AG09319 (cell line): ENCODE data around the gene MAP2K5.

ENCODE experiments used
- DNase-seq: peaks from one replicate; pipeline ENCODE4 v3.0.0-alpha.2; 2010; ENCODE audit warnings: low read depth; ENCODE audit errors: extremely low read depth
- TF ChIP-seq, protein P1 (sequence below): IDR thresholded peaks from 2 replicates; pipeline ENCODE4 v1.5.1; 2011; ENCODE audit warnings: low read depth, mild to moderate bottlenecking, inconsistent platforms, low read length, moderate library complexity

Gene MAP2K5

DNA sequence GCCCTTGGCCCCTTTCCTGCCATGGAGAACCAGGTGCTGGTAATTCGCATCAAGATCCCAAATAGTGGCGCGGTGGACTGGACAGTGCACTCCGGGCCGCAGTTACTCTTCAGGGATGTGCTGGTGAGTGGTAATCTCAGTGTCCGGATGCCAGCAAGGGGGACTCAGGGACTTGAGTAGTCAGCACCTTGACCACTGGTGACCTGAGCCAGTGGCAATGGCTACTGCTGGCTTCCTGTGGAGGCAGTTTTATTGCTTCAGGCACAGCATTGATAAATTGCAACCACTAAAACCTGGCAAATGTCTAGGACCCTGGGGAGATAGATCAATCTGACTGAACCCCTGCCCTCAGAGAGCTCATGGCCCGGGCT is 830 bp downstream of the MAP2K5 start:
- TF ChIP-seq, protein P1, sequence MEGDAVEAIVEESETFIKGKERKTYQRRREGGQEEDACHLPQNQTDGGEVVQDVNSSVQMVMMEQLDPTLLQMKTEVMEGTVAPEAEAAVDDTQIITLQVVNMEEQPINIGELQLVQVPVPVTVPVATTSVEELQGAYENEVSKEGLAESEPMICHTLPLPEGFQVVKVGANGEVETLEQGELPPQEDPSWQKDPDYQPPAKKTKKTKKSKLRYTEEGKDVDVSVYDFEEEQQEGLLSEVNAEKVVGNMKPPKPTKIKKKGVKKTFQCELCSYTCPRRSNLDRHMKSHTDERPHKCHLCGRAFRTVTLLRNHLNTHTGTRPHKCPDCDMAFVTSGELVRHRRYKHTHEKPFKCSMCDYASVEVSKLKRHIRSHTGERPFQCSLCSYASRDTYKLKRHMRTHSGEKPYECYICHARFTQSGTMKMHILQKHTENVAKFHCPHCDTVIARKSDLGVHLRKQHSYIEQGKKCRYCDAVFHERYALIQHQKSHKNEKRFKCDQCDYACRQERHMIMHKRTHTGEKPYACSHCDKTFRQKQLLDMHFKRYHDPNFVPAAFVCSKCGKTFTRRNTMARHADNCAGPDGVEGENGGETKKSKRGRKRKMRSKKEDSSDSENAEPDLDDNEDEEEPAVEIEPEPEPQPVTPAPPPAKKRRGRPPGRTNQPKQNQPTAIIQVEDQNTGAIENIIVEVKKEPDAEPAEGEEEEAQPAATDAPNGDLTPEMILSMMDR = no peak
- no peak for DNase-seq

DNA sequence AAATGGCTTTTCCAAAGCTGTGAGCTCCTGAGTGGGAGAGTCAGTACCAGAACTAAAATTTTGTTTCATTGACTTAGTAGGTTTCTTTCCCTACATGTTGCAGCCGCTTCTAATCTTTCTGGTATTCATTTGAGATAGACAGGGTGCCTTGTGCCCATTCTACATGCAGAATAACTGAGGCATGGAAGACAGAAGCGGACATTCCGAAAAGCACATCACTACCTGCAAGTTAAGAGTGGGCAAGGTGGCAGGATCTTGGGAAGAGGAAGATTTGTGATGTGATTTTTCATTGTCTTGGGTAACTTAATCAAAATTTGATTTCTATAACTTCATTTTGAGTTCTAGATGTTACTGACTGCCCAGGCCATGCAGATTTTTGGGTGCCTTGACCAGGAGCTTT is 2.0 kb downstream of the MAP2K5 start:
- TF ChIP-seq, protein P1 = no peak
- no peak for DNase-seq

DNA sequence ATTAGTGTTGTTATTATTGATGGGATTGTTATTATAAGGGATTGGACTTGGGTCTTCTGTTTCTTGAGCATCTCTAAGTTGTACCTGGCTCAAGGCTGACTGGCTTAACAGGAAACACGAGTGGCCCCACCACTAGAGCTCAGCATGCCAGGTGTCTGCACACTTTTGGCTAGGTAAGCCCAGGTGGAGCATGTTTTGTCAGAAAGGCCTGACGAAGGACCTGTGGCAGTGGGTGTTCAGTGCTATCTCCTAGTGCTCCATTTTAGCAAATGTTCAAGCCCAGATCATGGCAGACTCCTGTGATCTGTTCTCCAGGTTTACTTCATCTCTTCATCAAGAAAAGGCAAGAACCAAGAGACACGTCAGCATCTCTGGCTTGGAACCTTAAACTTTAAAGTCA is 3.4 kb downstream of the MAP2K5 start:
- TF ChIP-seq, protein P1 = no peak
- no peak for DNase-seq

DNA sequence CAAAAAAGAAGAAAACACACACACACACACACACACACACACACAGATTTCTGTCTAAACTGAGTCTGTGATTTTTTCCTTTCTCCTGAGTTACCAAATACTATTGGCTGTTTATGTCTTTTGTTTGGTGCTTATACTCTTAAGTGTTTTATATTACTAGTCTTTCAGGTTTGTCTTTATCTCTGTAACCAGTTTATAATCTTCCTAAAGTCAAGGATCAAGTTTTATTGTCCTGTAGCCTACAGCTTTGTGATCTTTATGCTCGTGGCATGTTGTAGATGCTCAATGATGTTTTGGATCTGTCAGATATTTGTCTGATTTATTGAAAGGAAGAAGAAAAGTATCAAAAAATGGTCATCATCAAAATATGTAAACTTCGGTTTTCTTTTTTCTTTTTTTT is 4.6 kb downstream of the MAP2K5 start:
- no peak for DNase-seq
- TF ChIP-seq, protein P1 = no peak

GRCh38 chr15:67547836-67548235 is 5.3 kb downstream of the MAP2K5 start:
- TF ChIP-seq, protein P1 = no peak
- DNase-seq = no peak

DNA sequence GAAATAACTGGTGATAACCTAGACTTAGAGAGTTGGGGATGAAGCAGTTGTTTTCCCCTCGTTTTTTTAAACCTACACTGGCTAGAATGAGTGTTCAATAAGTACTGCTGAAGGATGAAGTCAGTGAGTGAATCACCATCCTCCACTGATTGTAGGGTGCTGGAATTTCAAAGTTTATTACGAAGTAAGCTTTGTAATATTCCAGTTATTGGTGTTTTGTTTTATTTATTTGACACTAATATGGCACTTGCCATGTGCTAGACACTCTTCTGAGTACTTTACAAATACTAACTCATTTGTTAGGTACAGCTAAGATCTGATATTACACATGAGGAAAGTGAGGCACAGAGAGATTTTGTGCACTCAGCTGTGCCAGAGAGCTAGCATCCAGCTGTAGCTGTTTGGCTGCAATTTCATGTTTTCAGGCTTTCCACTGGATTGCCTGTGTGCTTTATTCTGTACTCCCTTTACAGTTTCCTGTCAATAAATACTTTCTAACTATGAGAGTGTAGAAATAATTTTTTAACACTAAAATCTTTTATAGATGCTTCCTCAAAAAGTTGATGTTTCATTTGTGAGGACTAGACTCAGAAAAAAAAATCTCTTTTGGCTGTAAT is 5.8 kb downstream of the MAP2K5 start:
- TF ChIP-seq, protein P1 = no peak
- no peak for DNase-seq

- TF ChIP-seq, protein P1 = no peak
- DNase-seq = no peak
These were observed 6.6 kb downstream of the MAP2K5 start for GRCh38 chr15:67548862-67549651.
